Measurements from ENCODE around the gene S1PR4.

GRCh38 chr19:3184847-3185460 lies 6.4 kb downstream of the S1PR4 start:
- TF ChIP-seq EZH2phosphoT487 (IDR thresholded peaks at IDR 0.05; ENCODE audit: insufficient read depth, low read depth) (no peak), EZH2 (IDR thresholded peaks at IDR 0.05; ENCODE audit: insufficient read depth, poor library complexity, severe bottlenecking) (no peak)
